Measurements from ENCODE around the gene SPTLC3. TPM values are rescaled to one million over a fixed set of nuclear protein-coding genes. Genes with fewer than 3 reads are reported as not detected.

Gene SPTLC3
- total and polyA plus RNA-seq, 2 experiments from 2014 or later, result 0.52 to 0.66 TPM

- peaks cover 17% of the 10 kb centered on the region for H3K9me3 Mint-ChIP-seq
- Histone ChIP-seq H3K4me2 (no peak overlapping the region), H3K36me3 (ENCODE audit: insufficient read depth) (no peaks in the 10 kb centered on the region), H3K4me1 (ENCODE audit: insufficient read depth) (no peaks in the 10 kb centered on the region), H3F3A (replicated peaks; ENCODE audit: low read depth) (no peaks in the 10 kb centered on the region), H3K27ac (ENCODE audit: low read depth) (no peak overlapping the region), H3K27me3 (ENCODE audit: insufficient read depth) (no peaks in the 10 kb centered on the region), H2AFZ (no peak overlapping the region), H3K9me2 (ENCODE audit: insufficient read depth) (no peaks in the 10 kb centered on the region), H4K20me1 (replicated peaks; ENCODE audit: insufficient read depth) (no peaks in the 10 kb centered on the region), H3K4me3 (no peak overlapping the region), H3K79me2 (replicated peaks; ENCODE audit: insufficient read depth) (no peaks in the 10 kb centered on the region)
- TF ChIP-seq NANOG (IDR thresholded peaks at IDR 0.05; ENCODE audit: borderline replicate concordance), result no peak
- TF ChIP-seq STAT1 (IDR thresholded peaks at IDR 0.05; ENCODE audit: unreplicated experiment), result no peak
- no peak for TF ChIP-seq ZNF114 (CRISPR knock-in tag; IDR thresholded peaks at IDR 0.05)
- TF ChIP-seq CTCF (conservative IDR thresholded peaks at IDR 0.05; ENCODE audit: low read depth in 2 of 2), result no peak
- TF ChIP-seq ZNF331 (CRISPR knock-in tag; IDR thresholded peaks at IDR 0.05; ENCODE audit: low read depth), result no peak
- no peak for TF ChIP-seq JUNB (IDR thresholded peaks at IDR 0.05; ENCODE audit: unreplicated experiment)
- no peak for TF ChIP-seq POLR2AphosphoS5 (IDR thresholded peaks at IDR 0.05; ENCODE audit: low read depth)
- no peak for TF ChIP-seq REST (IDR thresholded peaks at IDR 0.05; ENCODE audit: unreplicated experiment)
- no peak for TF ChIP-seq ETS1 (IDR thresholded peaks at IDR 0.05)
- no peak overlapping the region for H3K4me3 Mint-ChIP-seq
- ATAC-seq, result no peak
- H3K27ac Mint-ChIP-seq, result no peak overlapping the region
- no peaks in the 10 kb centered on the region for H3K27me3 Mint-ChIP-seq (ENCODE audit: insufficient read depth, low read depth, poor library complexity)
- H3K4me1 Mint-ChIP-seq, result peaks cover 4% of the 10 kb centered on the region
- no peak for DNase-seq (ENCODE audit: low spot score)
- peaks cover 11% of the 10 kb centered on the region for H3K36me3 Mint-ChIP-seq (ENCODE audit: low read depth)
Observed at GRCh38 chr20:12969071-12969669, 39.6 kb upstream of the SPTLC3 start.

GRCh38 chr20:12970372-12970821, 38.4 kb upstream of the SPTLC3 start:
- no peaks in the 10 kb centered on the region for H3F3A ChIP-seq (replicated peaks; ENCODE audit: low read depth)
- no peak overlapping the region; the same call in 1 of the 2 replicates for H2AFZ ChIP-seq
- Mint-ChIP-seq H3K4me3 (no peak overlapping the region), H3K36me3 (ENCODE audit: low read depth) (peaks cover 11% of the 10 kb centered on the region), H3K9me3 (peaks cover 17% of the 10 kb centered on the region), H3K27ac (no peak overlapping the region), H3K27me3 (ENCODE audit: insufficient read depth, low read depth, poor library complexity) (no peaks in the 10 kb centered on the region), H3K4me1 (peaks cover 4% of the 10 kb centered on the region)
- H3K4me2 ChIP-seq, result no peak overlapping the region
- no peaks in the 10 kb centered on the region for H3K27me3 ChIP-seq (ENCODE audit: insufficient read depth)
- TF ChIP-seq CTCF (conservative IDR thresholded peaks at IDR 0.05; ENCODE audit: low read depth in 2 of 2) (peak; percentile 74 to 78), EZH2 (IDR thresholded peaks at IDR 0.05; ENCODE audit: low read depth, unreplicated experiment) (no peak)
- no peaks in the 10 kb centered on the region for H4K20me1 ChIP-seq (replicated peaks; ENCODE audit: insufficient read depth)
- no peaks in the 10 kb centered on the region for H3K79me2 ChIP-seq (replicated peaks; ENCODE audit: insufficient read depth)
- DNase-seq (ENCODE audit: low spot score), result peak; percentile 58
- H3K4me1 ChIP-seq (ENCODE audit: insufficient read depth), result no peaks in the 10 kb centered on the region
- no peak overlapping the region for H3K27ac ChIP-seq (ENCODE audit: low read depth)
- H3K4me3 ChIP-seq, result no peak overlapping the region
- no peak; the same call in 2 of the 3 replicates for ATAC-seq
- no peaks in the 10 kb centered on the region for H3K36me3 ChIP-seq (ENCODE audit: insufficient read depth)
- H3K9me2 ChIP-seq (ENCODE audit: insufficient read depth), result no peaks in the 10 kb centered on the region
